Measurements from ENCODE around the gene IQSEC3. TPM values are rescaled to one million over a fixed set of nuclear protein-coding genes. Genes with fewer than 3 reads are reported as not detected.

Gene IQSEC3
- total RNA-seq, 1 donor from 2014 or later: 8.8 TPM

- H3K4me3 Mint-ChIP-seq: no peak overlapping the region
- no peaks in the 10 kb centered on the region for H3K36me3 Mint-ChIP-seq
- peaks cover 10% of the 10 kb centered on the region for H3K4me1 Mint-ChIP-seq
- H3K27me3 Mint-ChIP-seq (ENCODE audit: low read depth): peaks cover 9% of the 10 kb centered on the region
- no peaks in the 10 kb centered on the region for H3K9me3 Mint-ChIP-seq
- DNase-seq (ENCODE audit: low spot score in 2 of 2, unreplicated experiment in 2 of 2): no peak
- H3K27ac Mint-ChIP-seq: no peak overlapping the region
- TF ChIP-seq, protein P1, sequence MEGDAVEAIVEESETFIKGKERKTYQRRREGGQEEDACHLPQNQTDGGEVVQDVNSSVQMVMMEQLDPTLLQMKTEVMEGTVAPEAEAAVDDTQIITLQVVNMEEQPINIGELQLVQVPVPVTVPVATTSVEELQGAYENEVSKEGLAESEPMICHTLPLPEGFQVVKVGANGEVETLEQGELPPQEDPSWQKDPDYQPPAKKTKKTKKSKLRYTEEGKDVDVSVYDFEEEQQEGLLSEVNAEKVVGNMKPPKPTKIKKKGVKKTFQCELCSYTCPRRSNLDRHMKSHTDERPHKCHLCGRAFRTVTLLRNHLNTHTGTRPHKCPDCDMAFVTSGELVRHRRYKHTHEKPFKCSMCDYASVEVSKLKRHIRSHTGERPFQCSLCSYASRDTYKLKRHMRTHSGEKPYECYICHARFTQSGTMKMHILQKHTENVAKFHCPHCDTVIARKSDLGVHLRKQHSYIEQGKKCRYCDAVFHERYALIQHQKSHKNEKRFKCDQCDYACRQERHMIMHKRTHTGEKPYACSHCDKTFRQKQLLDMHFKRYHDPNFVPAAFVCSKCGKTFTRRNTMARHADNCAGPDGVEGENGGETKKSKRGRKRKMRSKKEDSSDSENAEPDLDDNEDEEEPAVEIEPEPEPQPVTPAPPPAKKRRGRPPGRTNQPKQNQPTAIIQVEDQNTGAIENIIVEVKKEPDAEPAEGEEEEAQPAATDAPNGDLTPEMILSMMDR (IDR thresholded peaks at IDR 0.05; ENCODE audit: unreplicated experiment): no peak
These were observed 155.2 kb downstream of the IQSEC3 start for GRCh38 chr12:221736-222135.

- no peak for DNase-seq (ENCODE audit: low spot score in 2 of 2, unreplicated experiment in 2 of 2)
- no peak overlapping the region for H3K4me3 Mint-ChIP-seq
- TF ChIP-seq, protein P1 (IDR thresholded peaks at IDR 0.05; ENCODE audit: unreplicated experiment): no peak
- no peaks in the 10 kb centered on the region for H3K36me3 Mint-ChIP-seq
- H3K4me1 Mint-ChIP-seq: peaks cover 10% of the 10 kb centered on the region
- no peaks in the 10 kb centered on the region for H3K9me3 Mint-ChIP-seq
- no peak overlapping the region for H3K27ac Mint-ChIP-seq
- H3K27me3 Mint-ChIP-seq (ENCODE audit: low read depth): peaks cover 25% of the 10 kb centered on the region
These were observed 157.3 kb downstream of the IQSEC3 start for GRCh38 chr12:223841-224240.

DNA sequence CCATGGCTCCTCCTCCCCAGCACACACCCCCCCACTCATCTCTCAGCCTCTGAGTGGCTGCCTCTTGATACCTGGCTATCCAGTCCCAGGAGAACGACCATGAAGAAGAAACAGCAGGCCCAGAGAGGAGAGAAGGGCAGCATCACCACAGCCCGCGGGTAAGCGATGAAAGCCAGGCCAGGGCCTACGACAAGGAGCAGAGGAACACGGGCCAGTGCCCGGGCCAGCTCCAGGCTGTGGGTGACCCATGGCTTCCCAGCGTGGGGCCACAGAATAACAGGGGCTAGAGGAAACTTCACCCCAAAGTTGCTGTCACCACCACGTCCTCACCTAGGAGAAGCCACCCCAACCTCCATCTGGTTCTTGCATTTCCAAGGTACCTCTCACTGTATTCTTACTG is 157.8 kb downstream of the IQSEC3 start:
- Mint-ChIP-seq H3K36me3 (no peaks in the 10 kb centered on the region), H3K4me3 (no peak overlapping the region), H3K27ac (no peak overlapping the region), H3K4me1 (peaks cover 8% of the 10 kb centered on the region), H3K27me3 (ENCODE audit: low read depth) (peaks cover 30% of the 10 kb centered on the region), H3K9me3 (no peaks in the 10 kb centered on the region)
- no peak for DNase-seq (ENCODE audit: low spot score in 2 of 2, unreplicated experiment in 2 of 2)
- TF ChIP-seq, protein P1 (IDR thresholded peaks at IDR 0.05; ENCODE audit: unreplicated experiment): no peak

- no peaks in the 10 kb centered on the region for H3K36me3 Mint-ChIP-seq
- TF ChIP-seq, protein P1 (IDR thresholded peaks at IDR 0.05; ENCODE audit: unreplicated experiment): no peak
- H3K27me3 Mint-ChIP-seq (ENCODE audit: low read depth): peaks cover 34% of the 10 kb centered on the region
- H3K4me3 Mint-ChIP-seq: no peak overlapping the region
- no peaks in the 10 kb centered on the region for H3K9me3 Mint-ChIP-seq
- H3K4me1 Mint-ChIP-seq: peaks cover 3% of the 10 kb centered on the region
- DNase-seq (ENCODE audit: low spot score in 2 of 2, unreplicated experiment in 2 of 2): no peak
- no peak overlapping the region for H3K27ac Mint-ChIP-seq
These were observed 158.4 kb downstream of the IQSEC3 start for GRCh38 chr12:225012-225411.

DNA sequence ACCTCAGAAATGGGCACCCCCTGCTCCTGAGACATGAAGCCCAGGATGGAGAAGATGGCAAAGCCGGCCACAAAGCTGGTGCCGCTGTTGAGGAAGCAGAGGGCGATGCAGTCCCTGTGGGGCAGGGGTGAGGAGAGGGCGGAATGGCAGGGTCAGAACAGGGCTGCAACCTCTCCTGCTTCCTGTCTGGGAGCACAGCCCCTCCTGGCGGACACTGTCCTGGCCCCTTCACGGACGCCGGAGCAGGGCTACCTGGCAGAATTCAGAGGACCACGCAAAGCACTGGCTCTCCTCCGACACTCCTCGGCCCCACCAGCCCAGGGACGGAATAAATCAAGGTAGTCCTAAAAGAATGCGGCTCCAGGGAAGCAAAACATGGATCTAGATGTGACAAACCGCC is 159.8 kb downstream of the IQSEC3 start:
- Mint-ChIP-seq H3K4me1 (no peaks in the 10 kb centered on the region), H3K9me3 (no peaks in the 10 kb centered on the region), H3K27ac (no peak overlapping the region), H3K4me3 (no peak overlapping the region), H3K27me3 (ENCODE audit: low read depth) (peaks cover 32% of the 10 kb centered on the region), H3K36me3 (no peaks in the 10 kb centered on the region)
- DNase-seq (ENCODE audit: low spot score in 2 of 2, unreplicated experiment in 2 of 2): peak in 1 of 2 experiments; percentile 16
- TF ChIP-seq, protein P1 (IDR thresholded peaks at IDR 0.05; ENCODE audit: unreplicated experiment): no peak
